ENCODE measurements around the gene PTGIS.
A peak's percentile ranks its signal among the peaks of the same experiment; 100 is the strongest.

The PTGIS gene

DNA sequence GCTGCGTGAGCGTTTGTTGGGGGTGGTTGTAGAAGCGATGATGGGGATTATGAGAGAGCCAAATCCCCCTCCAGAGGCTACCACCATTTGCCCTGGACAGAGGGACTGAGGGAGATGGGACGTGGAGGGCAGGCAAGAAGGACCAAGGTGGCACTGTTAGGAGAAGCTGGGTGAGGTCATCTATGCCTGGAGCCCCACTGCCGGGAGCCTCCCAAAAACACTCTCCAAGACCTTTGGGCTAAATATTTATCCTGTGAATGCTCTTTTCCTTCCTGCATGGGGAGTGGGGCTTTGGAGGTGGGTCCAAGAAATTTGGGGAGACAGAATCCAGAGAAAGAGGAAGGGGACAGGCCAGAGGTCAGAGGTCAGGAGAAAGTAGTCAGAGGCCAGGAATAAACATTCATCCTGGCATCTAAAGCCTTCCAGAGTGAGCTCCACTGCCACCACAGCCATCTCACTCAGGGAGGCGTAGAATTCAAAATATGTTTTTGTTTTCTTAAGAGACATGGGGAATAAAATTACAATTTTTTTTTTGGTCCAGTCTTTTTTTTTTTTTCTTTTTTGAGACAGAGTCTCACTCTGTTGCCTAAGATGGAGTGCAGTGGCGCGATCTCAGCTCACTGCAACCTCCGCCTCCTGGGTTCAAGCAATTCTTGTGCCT lies 17.8 kb upstream of the PTGIS start:
- H3K4me3 ChIP-seq (ENCODE audit: low read depth, low read length), result no peak overlapping the region
- TF ChIP-seq, protein P1, sequence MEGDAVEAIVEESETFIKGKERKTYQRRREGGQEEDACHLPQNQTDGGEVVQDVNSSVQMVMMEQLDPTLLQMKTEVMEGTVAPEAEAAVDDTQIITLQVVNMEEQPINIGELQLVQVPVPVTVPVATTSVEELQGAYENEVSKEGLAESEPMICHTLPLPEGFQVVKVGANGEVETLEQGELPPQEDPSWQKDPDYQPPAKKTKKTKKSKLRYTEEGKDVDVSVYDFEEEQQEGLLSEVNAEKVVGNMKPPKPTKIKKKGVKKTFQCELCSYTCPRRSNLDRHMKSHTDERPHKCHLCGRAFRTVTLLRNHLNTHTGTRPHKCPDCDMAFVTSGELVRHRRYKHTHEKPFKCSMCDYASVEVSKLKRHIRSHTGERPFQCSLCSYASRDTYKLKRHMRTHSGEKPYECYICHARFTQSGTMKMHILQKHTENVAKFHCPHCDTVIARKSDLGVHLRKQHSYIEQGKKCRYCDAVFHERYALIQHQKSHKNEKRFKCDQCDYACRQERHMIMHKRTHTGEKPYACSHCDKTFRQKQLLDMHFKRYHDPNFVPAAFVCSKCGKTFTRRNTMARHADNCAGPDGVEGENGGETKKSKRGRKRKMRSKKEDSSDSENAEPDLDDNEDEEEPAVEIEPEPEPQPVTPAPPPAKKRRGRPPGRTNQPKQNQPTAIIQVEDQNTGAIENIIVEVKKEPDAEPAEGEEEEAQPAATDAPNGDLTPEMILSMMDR (conservative IDR thresholded peaks at IDR 0.05; ENCODE audit: low read depth, low read length), result no peak
- DNase-seq (ENCODE audit: low read depth), result no peak

DNA sequence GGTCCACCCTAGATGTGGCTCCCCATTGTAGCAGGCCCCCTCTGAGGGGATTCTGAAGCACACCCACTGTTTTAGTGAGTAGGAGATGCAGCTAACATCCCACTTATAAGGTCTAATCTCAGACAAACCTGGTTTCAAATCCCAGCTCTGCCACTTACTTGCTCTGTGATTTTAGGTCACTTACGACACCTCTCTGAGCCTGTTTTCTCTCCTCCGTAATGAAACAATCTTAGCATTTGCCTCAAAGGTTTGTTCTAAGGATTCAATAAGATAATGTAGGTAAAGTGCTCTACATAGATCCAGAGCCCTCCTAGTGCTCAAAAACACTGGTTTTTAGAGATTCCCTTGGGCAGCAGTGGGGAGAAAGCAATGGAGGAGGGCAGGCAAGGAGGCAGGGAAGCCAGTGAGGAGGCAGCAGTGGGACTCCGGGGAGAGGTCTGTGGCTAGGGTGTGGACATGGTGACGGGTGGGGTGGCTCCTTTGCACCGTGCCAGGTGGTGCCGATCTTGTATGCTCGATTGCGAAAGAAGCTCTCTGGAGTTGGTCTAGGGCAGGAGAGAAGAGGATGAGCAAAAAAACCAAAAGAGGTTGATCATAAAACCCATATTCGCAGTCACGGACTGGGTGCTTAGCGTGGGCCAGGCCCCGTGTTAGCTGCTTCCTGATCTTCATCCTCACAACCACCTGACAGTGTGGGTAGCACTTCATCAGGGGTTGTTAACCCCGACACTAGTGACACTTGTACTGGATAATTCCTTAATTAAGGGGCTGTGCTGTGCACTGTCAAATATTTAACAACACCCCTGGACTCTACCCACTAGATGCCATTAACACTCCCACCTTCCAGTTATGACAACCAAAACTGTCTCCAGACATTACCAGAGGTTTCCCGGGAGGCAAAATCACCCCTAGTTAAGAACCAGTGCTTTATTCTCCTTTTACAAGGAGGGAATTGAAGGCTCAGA lies 16.8 kb upstream of the PTGIS start:
- no peak for DNase-seq (ENCODE audit: low read depth)
- TF ChIP-seq, protein P1 (conservative IDR thresholded peaks at IDR 0.05; ENCODE audit: low read depth, low read length), result no peak

DNA sequence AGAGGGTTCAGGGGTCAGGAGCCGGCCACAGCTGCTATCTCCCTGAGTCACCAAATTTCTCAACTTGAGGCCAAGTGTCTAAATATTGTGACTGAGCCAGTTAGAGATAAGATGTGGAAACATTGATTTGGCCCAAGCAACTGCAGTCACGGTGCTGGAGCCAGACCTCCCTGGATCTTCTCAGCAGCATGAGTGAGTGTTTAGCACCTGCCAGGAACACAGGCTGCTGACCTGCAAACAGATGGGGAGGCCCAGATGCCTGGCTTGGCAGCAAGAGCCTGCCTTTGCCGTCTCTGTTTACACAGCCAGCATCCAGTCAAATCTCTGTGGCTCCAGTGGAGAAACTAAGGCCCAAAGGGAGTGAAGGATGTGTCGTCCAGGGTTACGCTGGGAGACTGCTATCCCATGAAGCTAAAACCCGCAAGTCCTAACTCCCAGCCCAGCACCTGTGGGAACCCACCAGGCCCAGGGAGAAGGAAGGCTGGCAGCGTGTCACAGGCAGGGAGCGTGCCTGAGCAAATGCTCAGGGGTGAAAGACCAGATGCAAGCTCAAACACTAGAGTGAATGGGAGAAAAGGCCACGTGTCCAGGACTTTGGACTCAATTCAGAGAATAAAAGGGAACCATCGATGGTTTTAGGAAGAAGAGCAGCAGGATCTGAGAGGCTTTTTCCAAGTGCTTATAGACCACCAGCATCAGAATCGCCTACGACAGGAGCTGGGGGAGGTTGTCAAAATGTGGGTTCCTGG lies 15.9 kb upstream of the PTGIS start:
- H3K4me3 ChIP-seq (ENCODE audit: low read depth, low read length), result no peak overlapping the region
- TF ChIP-seq, protein P1 (conservative IDR thresholded peaks at IDR 0.05; ENCODE audit: low read depth, low read length), result peak; percentile 22
- DNase-seq (ENCODE audit: low read depth), result peak; percentile 92

More for the DNA sequence above, 16.8 kb upstream of the PTGIS start:
- H3K4me3 ChIP-seq (ENCODE audit: low read depth, low read length), result no peak overlapping the region

DNA sequence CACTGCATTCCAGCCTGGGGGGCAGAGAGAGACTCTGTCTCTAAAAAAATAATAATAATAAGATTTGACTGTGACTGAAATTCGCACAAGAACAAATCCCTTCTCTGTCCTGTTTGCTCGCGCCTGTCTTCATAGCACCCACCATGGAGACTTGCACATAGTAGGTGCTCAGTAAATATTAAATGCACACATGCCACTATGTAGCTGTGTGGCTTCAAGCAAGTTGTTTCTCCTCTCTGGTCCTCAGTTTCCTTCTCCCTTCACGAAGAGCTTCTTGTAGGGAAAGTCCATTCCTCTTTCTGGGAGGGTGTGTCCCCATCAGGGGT lies 15.4 kb upstream of the PTGIS start:
- TF ChIP-seq, protein P1 (conservative IDR thresholded peaks at IDR 0.05; ENCODE audit: low read depth, low read length), result no peak
- no peak overlapping the region for H3K4me3 ChIP-seq (ENCODE audit: low read depth, low read length)
- DNase-seq (ENCODE audit: low read depth), result no peak

DNA sequence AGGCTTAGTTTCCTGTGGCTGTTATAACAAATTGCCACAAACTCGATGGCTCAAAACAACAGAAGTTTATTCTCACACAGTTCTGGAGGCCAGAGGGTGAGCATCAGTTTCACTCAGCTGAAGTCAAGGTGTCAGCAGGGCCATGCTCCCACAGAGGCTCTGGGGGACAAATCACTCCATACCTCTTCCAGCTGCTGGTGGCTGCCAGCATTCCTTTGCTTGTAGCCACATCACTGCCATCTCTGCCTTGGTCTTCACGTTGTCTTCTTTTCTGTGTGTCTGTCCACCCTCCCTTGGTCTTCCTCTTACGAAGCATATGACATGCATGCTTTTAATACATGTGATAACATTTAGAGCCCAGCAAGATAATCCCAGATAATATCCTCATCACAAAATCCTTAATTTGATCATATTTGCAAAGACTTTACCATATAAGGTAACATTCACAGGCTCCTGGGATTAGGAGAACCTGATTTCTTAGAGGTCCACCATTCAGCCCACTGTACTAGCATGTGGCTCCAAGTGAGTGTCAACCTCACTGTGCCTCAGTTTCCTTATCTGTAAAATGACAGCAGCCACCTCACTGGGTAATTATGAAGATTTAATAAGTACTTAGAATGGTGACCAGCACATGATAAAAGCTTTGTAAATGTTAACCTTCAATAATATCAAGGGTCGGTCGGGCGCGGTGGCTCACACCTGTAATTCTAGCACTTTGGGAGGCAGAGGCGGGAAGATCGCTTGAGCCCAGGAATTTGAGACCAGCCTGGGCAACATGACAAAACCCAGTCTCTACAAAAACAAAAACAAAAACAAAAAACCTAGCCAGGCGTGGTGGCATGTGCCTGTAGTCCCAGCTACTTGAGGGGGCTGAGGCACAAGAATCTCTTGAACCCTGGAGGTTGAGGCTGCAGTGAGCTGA lies 14.7 kb upstream of the PTGIS start:
- no peak for DNase-seq (ENCODE audit: low read depth)
- no peak overlapping the region for H3K4me3 ChIP-seq (ENCODE audit: low read depth, low read length)
- TF ChIP-seq, protein P1 (conservative IDR thresholded peaks at IDR 0.05; ENCODE audit: low read depth, low read length), result no peak

DNA sequence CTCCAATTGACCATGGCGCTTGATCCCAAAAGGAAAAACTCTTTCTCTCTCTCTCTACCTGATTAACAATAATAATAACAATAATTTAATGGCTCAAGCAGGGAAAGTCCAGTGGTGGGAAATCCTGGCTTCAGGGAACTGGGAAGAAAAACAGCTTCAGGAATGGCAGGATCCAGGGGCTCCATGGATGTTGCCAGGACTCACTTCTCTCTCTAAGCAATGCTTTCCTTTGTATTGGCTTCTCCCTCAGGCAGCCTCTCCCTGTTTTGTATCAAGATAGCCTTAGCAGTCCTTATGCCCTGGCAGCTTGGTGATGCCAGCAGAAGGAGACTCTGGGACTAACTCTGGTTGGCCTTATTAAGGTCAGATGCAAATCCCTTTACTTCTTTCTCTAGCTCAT lies 13.5 kb upstream of the PTGIS start:
- no peak for DNase-seq (ENCODE audit: low read depth)
- TF ChIP-seq, protein P1 (conservative IDR thresholded peaks at IDR 0.05; ENCODE audit: low read depth, low read length), result no peak

More for the DNA sequence above, 13.5 kb upstream of the PTGIS start:
- H3K4me3 ChIP-seq (ENCODE audit: low read depth, low read length), result no peak overlapping the region

All from choroid plexus epithelial cell (primary cell).